Naive thymus-derived CD4-positive, alpha-beta T cell (primary cell): Measurements from ENCODE around the gene GRAMD1A. TPM values are rescaled to one million over a fixed set of nuclear protein-coding genes. Genes with fewer than 3 reads are reported as not detected.
"Not testable (repeated sequence)": the region's sequence is repeated elsewhere in the genome, so short reads cannot be mapped to it uniquely, and the experiment has no call there.

ENCODE experiments used
- ATAC-seq: fragments of 150-1000 bp; cut with Tn5 transposase; 2 replicates; pipeline ENCODE4 v1.10.0; 2021; ENCODE audit warnings: mild to moderate bottlenecking, moderate library complexity
- CTCF ChIA-PET: fragments of 350-600 bp; sonication (Branson Sonifier 250); formaldehyde crosslinking; loops from one replicate; lab custom pipeline; 2021; ENCODE audit warnings: antibody characterized with exemption; lab: Charles Lee
- POLR2A ChIA-PET: fragments of 350-600 bp; sonication (Branson Sonifier 250); formaldehyde crosslinking; loops from one replicate; lab custom pipeline; 2021; ENCODE audit warnings: antibody characterized with exemption, inconsistent platforms; lab: Charles Lee
- DNase-seq, 9 donors: peaks; one replicate each; pipeline versions ENCODE4 v3.0.0 to v3.0.0-alpha.2; 2020 to 2022; ENCODE audit warnings: mixed read lengths in 1 of 9
- H3K27ac ChIP-seq: one replicate; pipeline ENCODE4 v1.7.0; 2013; ENCODE audit warnings: mild to moderate bottlenecking, low read depth, low read length, moderate library complexity
- H3K27me3 ChIP-seq, 2 donors: one replicate each; pipeline ENCODE4 v1.7.0; 2013; ENCODE audit warnings: low read length in 2 of 2, mild to moderate bottlenecking in 2 of 2, moderate library complexity in 2 of 2; ENCODE audit not compliant: control insufficient read depth in 2 of 2, insufficient read depth in 2 of 2
- H3K36me3 ChIP-seq, 3 experiments: 1 replicate in 2 of 3; 2 replicates in 1 of 3; pipeline ENCODE4 v1.7.0; 2013; ENCODE audit warnings: low read length in 3 of 3, mild to moderate bottlenecking in 3 of 3, moderate library complexity in 1 of 3; ENCODE audit not compliant: insufficient read depth in 3 of 3, control insufficient read depth in 2 of 3
- H3K4me1 ChIP-seq, 2 donors: one replicate each; pipeline ENCODE4 v1.7.0; 2013; ENCODE audit warnings: low read length in 2 of 2, mild to moderate bottlenecking in 2 of 2, moderate library complexity in 1 of 2; ENCODE audit not compliant: control insufficient read depth in 2 of 2, insufficient read depth in 2 of 2
- H3K4me3 ChIP-seq: 2 replicates; pipeline ENCODE4 v1.7.0; 2013; ENCODE audit warnings: mild to moderate bottlenecking, low read length
- H3K9me3 ChIP-seq, 3 experiments: 1 replicate in 2 of 3; 2 replicates in 1 of 3; pipeline ENCODE4 v1.7.0; 2013; ENCODE audit warnings: low read length in 3 of 3; ENCODE audit not compliant: control insufficient read depth in 2 of 3
- H3K27ac Mint-ChIP-seq, 9 donors: one replicate each; pipeline ENCODE4 v1.8.0; 2020 to 2022; ENCODE audit warnings: mixed read lengths in 9 of 9, mild to moderate bottlenecking in 8 of 9, moderate library complexity in 5 of 9, inconsistent platforms in 2 of 9
- H3K27me3 Mint-ChIP-seq, 5 donors: one replicate each; pipeline ENCODE4 v1.8.0; 2021 to 2022; ENCODE audit warnings: mixed read lengths in 5 of 5, mild to moderate bottlenecking in 1 of 5
- H3K36me3 Mint-ChIP-seq, 5 donors: one replicate each; pipeline ENCODE4 v1.8.0; 2020 to 2022; ENCODE audit warnings: mixed read lengths in 5 of 5, mild to moderate bottlenecking in 3 of 5, inconsistent platforms in 1 of 5
- H3K4me1 Mint-ChIP-seq, 7 donors: one replicate each; pipeline ENCODE4 v1.8.0; 2020 to 2022; ENCODE audit warnings: mixed read lengths in 7 of 7, mild to moderate bottlenecking in 3 of 7, inconsistent platforms in 1 of 7
- H3K4me3 Mint-ChIP-seq, 10 donors: one replicate each; pipeline ENCODE4 v1.8.0; 2020 to 2022; ENCODE audit warnings: mild to moderate bottlenecking in 10 of 10, mixed read lengths in 10 of 10, moderate library complexity in 6 of 10, inconsistent platforms in 2 of 10
- H3K9me3 Mint-ChIP-seq, 11 donors: one replicate each; pipeline ENCODE4 v1.8.0; 2020 to 2022; ENCODE audit warnings: mixed read lengths in 11 of 11, mild to moderate bottlenecking in 4 of 11, inconsistent platforms in 1 of 11, moderate library complexity in 1 of 11
- intact Hi-C, 2 donors: fragments of 100-400 bp; cut with micrococcal nuclease; formaldehyde crosslinking; loops; one replicate each; pipeline ENCODE4 v1.15.1; 2023
- polyA plus RNA-seq, 2 donors: library from polyadenylated mRNA; unstranded; fragments of 300-500 nt; fragmentation: Illumina TruSeq; gene quantifications; one replicate each; pipeline ENCODE4 v1.2.3, GENCODE V29; 2021
- total RNA-seq, 6 experiments: library from RNA in 5 of 6; stranded (reverse) in 5 of 6; gene quantifications; 1 replicate in 5 of 6; 2 replicates in 1 of 6; pipeline ENCODE4 v1.2.3 and lab custom pipeline; 2021 to 2026

GRAMD1A gene
- total and polyA plus RNA-seq, 7 experiments from 2014 or later, result 33.6 to 286 (median 167) TPM

- DNase-seq, H3K4me1 Mint-ChIP-seq, H3K27me3 ChIP-seq, H3K4me1 ChIP-seq, POLR2A ChIA-PET, H3K9me3 ChIP-seq, H3K27me3 Mint-ChIP-seq, intact Hi-C loops, H3K9me3 Mint-ChIP-seq, H3K36me3 ChIP-seq, H3K27ac Mint-ChIP-seq, H3K4me3 Mint-ChIP-seq, H3K4me3 ChIP-seq, H3K27ac ChIP-seq, H3K36me3 Mint-ChIP-seq, ATAC-seq: not testable (repeated sequence)
- CTCF ChIA-PET, result interaction anchor here (0.7 kb wide), 1 partner anchor 16 kb away, joined by 3 read pairs; no protein-coding TSS in a partner anchor
Observed at GRCh38 chr19:35050662-35051061, 50.5 kb downstream of the GRAMD1A start.

- H3K27me3 Mint-ChIP-seq, H3K4me3 ChIP-seq, H3K9me3 Mint-ChIP-seq, DNase-seq, H3K27ac ChIP-seq, H3K4me1 Mint-ChIP-seq, H3K4me1 ChIP-seq, ATAC-seq, intact Hi-C loops, H3K27ac Mint-ChIP-seq, H3K9me3 ChIP-seq, H3K36me3 Mint-ChIP-seq, POLR2A ChIA-PET, H3K4me3 Mint-ChIP-seq, H3K27me3 ChIP-seq, H3K36me3 ChIP-seq: not testable (repeated sequence)
- CTCF ChIA-PET, result interaction anchor here (0.7 kb wide), 1 partner anchor 16 kb away, joined by 3 read pairs; no protein-coding TSS in a partner anchor
Observed at GRCh38 chr19:35051268-35051667, 51.1 kb downstream of the GRAMD1A start.

GRCh38 chr19:35051796-35052195, 51.7 kb downstream of the GRAMD1A start:
- ATAC-seq, result no peak
- peak overlapping the region in 1 of 9 donors; percentile 25 for H3K27ac Mint-ChIP-seq
- H3K36me3 ChIP-seq, result no peaks in the 10 kb centered on the region
- intact Hi-C loops, result no loop called here
- ChIA-PET POLR2A (no interaction called here), CTCF (no interaction called here)
- peaks cover 0 to 11% (median 6%) of the 10 kb centered on the region in 5 donors for H3K27me3 Mint-ChIP-seq
- H3K27me3 ChIP-seq, result no peaks in the 10 kb centered on the region
- H3K36me3 Mint-ChIP-seq, result no peaks in the 10 kb centered on the region
- H3K4me1 ChIP-seq, result no peaks in the 10 kb centered on the region
- H3K9me3 Mint-ChIP-seq, result no peaks in the 10 kb centered on the region
- H3K4me3 ChIP-seq, result no peak overlapping the region
- no peak overlapping the region for H3K4me3 Mint-ChIP-seq
- peaks cover 0 to 4% (median 0%) of the 10 kb centered on the region in 7 donors for H3K4me1 Mint-ChIP-seq
- no peak for DNase-seq
- no peak overlapping the region for H3K27ac ChIP-seq
- H3K9me3 ChIP-seq, result no peaks in the 10 kb centered on the region

GRCh38 chr19:35052599-35053190, 52.6 kb downstream of the GRAMD1A start:
- Mint-ChIP-seq H3K4me1 (peaks cover 0 to 1% (median 0%) of the 10 kb centered on the region in 7 donors), H3K36me3 (no peaks in the 10 kb centered on the region), H3K27ac (no peak overlapping the region), H3K9me3 (no peaks in the 10 kb centered on the region), H3K4me3 (no peak overlapping the region), H3K27me3 (peaks cover 0 to 11% (median 6%) of the 10 kb centered on the region in 5 donors)
- Histone ChIP-seq H3K4me1 (no peaks in the 10 kb centered on the region), H3K4me3 (no peak overlapping the region), H3K9me3 (no peaks in the 10 kb centered on the region), H3K36me3 (no peaks in the 10 kb centered on the region), H3K27me3 (no peaks in the 10 kb centered on the region), H3K27ac (no peak overlapping the region)
- intact Hi-C loops, result no loop called here
- no peak for DNase-seq
- no peak for ATAC-seq
- ChIA-PET POLR2A (no interaction called here), CTCF (interaction anchor here (0.6 kb wide), 1 partner anchor 341 kb away, joined by 3 read pairs; no protein-coding TSS in a partner anchor)

GRCh38 chr19:35053667-35054293, 53.7 kb downstream of the GRAMD1A start:
- CTCF ChIA-PET, result no interaction called here
- no peak overlapping the region for H3K4me3 ChIP-seq
- H3K4me1 ChIP-seq, result no peaks in the 10 kb centered on the region
- DNase-seq (no peak), ATAC-seq (no peak)
- H3K9me3 Mint-ChIP-seq, result no peaks in the 10 kb centered on the region
- H3K27me3 ChIP-seq, result no peaks in the 10 kb centered on the region
- no peaks in the 10 kb centered on the region for H3K36me3 ChIP-seq
- peaks cover 0 to 11% (median 6%) of the 10 kb centered on the region in 5 donors for H3K27me3 Mint-ChIP-seq
- intact Hi-C loops, result no loop called here
- H3K4me3 Mint-ChIP-seq, result no peak overlapping the region
- H3K9me3 ChIP-seq, result no peaks in the 10 kb centered on the region
- H3K27ac Mint-ChIP-seq, result no peak overlapping the region
- H3K36me3 Mint-ChIP-seq, result no peaks in the 10 kb centered on the region
- H3K27ac ChIP-seq, result no peak overlapping the region
- H3K4me1 Mint-ChIP-seq, result peaks cover 0 to 1% (median 0%) of the 10 kb centered on the region in 7 donors
- POLR2A ChIA-PET, result no interaction called here

- H3K9me3 Mint-ChIP-seq, result no peaks in the 10 kb centered on the region
- no peak for DNase-seq
- H3K4me3 ChIP-seq, result no peak overlapping the region
- H3K9me3 ChIP-seq, result no peaks in the 10 kb centered on the region
- H3K36me3 ChIP-seq, result no peaks in the 10 kb centered on the region
- POLR2A ChIA-PET, result no interaction called here
- no peak overlapping the region for H3K27ac ChIP-seq
- no peak overlapping the region for H3K27ac Mint-ChIP-seq
- no peaks in the 10 kb centered on the region for H3K4me1 ChIP-seq
- CTCF ChIA-PET, result interaction anchor here (0.5 to 0.9 kb wide), 2 partner anchors 12 to 383 kb away, joined by 4 to 5 read pairs; no protein-coding TSS in a partner anchor
- H3K27me3 ChIP-seq, result no peaks in the 10 kb centered on the region
- H3K36me3 Mint-ChIP-seq, result no peaks in the 10 kb centered on the region
- peaks cover 0 to 1% (median 0%) of the 10 kb centered on the region in 7 donors for H3K4me1 Mint-ChIP-seq
- intact Hi-C loops, result no loop called here
- no peak overlapping the region for H3K4me3 Mint-ChIP-seq
- peaks cover 0 to 11% (median 6%) of the 10 kb centered on the region in 5 donors for H3K27me3 Mint-ChIP-seq
- no peak for ATAC-seq
Observed at GRCh38 chr19:35054626-35055025, 54.5 kb downstream of the GRAMD1A start.
